Prostate gland (tissue), 2 donors: ENCODE data around the gene DUOX2.

Experiments used
- POLR2A ChIP-seq: fragments of 450-650 bp; IDR thresholded peaks from one replicate; pipeline ENCODE4 v1.6.1; 2016; ENCODE audit warnings: antibody characterized with exemption, mild to moderate bottlenecking
- POLR2AphosphoS5 ChIP-seq: sonication (generic); formaldehyde crosslinking; IDR thresholded peaks from one replicate; pipeline ENCODE4 v1.6.1; 2017; ENCODE audit warnings: antibody characterized with exemption
- TF ChIP-seq, protein P1 (sequence below), 4 experiments: fragments of 200-600 bp in 2 of 4; fragments of 450-650 bp in 2 of 4; sonication (generic) in 2 of 4; IDR thresholded peaks; 1 replicate in 3 of 4; 2 replicates in 1 of 4; pipeline ENCODE4 v1.5.1; 2016 to 2019; ENCODE audit warnings: antibody characterized with exemption in 4 of 4, mild to moderate bottlenecking in 2 of 4, moderate library complexity in 2 of 4

GRCh38 chr15:45155739-45156138 lies 41.8 kb upstream of the DUOX2 start:
- TF ChIP-seq, protein P1, sequence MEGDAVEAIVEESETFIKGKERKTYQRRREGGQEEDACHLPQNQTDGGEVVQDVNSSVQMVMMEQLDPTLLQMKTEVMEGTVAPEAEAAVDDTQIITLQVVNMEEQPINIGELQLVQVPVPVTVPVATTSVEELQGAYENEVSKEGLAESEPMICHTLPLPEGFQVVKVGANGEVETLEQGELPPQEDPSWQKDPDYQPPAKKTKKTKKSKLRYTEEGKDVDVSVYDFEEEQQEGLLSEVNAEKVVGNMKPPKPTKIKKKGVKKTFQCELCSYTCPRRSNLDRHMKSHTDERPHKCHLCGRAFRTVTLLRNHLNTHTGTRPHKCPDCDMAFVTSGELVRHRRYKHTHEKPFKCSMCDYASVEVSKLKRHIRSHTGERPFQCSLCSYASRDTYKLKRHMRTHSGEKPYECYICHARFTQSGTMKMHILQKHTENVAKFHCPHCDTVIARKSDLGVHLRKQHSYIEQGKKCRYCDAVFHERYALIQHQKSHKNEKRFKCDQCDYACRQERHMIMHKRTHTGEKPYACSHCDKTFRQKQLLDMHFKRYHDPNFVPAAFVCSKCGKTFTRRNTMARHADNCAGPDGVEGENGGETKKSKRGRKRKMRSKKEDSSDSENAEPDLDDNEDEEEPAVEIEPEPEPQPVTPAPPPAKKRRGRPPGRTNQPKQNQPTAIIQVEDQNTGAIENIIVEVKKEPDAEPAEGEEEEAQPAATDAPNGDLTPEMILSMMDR (IDR thresholded peaks at IDR 0.05): no peak
- no peak for TF ChIP-seq POLR2A
- no peak for TF ChIP-seq POLR2AphosphoS5
